GM23338 (cell line): ENCODE measurements around the gene EDARADD. TPM values are rescaled to one million over a fixed set of nuclear protein-coding genes. Genes with fewer than 3 reads are reported as not detected.

Experiments
- ATAC-seq: fragments of 200-7000 bp; cut with Tn5 transposase; 3 replicates; pipeline ENCODE4 v1.9.1; 2020
- DNase-seq: peaks from one replicate; pipeline ENCODE4 v3.0.0-alpha.2; 2015; ENCODE audit warnings: low spot score
- H2AFZ ChIP-seq: fragments of 200-600 bp; sonication (generic); 2 replicates; pipeline ENCODE4 v1.8.0; 2016; ENCODE audit warnings: antibody characterized with exemption, mild to moderate bottlenecking, moderate library complexity
- H3F3A ChIP-seq: fragments of 200-600 bp; sonication (generic); replicated peaks from 2 replicates; pipeline ENCODE4 v1.8.0; 2017; ENCODE audit warnings: antibody characterized with exemption, mixed run types, low read depth
- H3K27ac ChIP-seq: fragments of 200-600 bp; sonication (generic); 2 replicates; pipeline ENCODE4 v1.6.1; 2016; ENCODE audit warnings: low read depth
- H3K27me3 ChIP-seq: fragments of 200-600 bp; sonication (generic); 2 replicates; pipeline ENCODE4 v1.8.0; 2016; ENCODE audit warnings: mild to moderate bottlenecking, mixed run types, moderate library complexity; ENCODE audit not compliant: insufficient read depth
- H3K36me3 ChIP-seq: fragments of 200-600 bp; sonication (generic); 2 replicates; pipeline ENCODE4 v1.8.0; 2016; ENCODE audit warnings: mild to moderate bottlenecking; ENCODE audit not compliant: insufficient read depth
- H3K4me1 ChIP-seq: fragments of 200-600 bp; sonication (generic); 2 replicates; pipeline ENCODE4 v1.8.0; 2016; ENCODE audit warnings: mild to moderate bottlenecking, moderate library complexity; ENCODE audit not compliant: insufficient read depth
- H3K4me2 ChIP-seq: fragments of 200-600 bp; sonication (generic); 2 replicates; pipeline ENCODE4 v1.7.1; 2017; ENCODE audit warnings: mixed run types
- H3K4me3 ChIP-seq: fragments of 200-600 bp; sonication (generic); 2 replicates; pipeline ENCODE4 v1.6.1; 2016; ENCODE audit warnings: mixed run types
- H3K79me2 ChIP-seq: fragments of 200-600 bp; sonication (generic); replicated peaks from 2 replicates; pipeline ENCODE4 v1.8.0; 2017; ENCODE audit warnings: mild to moderate bottlenecking; ENCODE audit not compliant: insufficient read depth
- H3K9me2 ChIP-seq: fragments of 200-600 bp; sonication (generic); 2 replicates; pipeline ENCODE4 v1.8.0; 2017; ENCODE audit not compliant: insufficient read depth
- H4K20me1 ChIP-seq: fragments of 200-600 bp; sonication (generic); replicated peaks from 2 replicates; pipeline ENCODE4 v1.8.0; 2017; ENCODE audit warnings: mild to moderate bottlenecking; ENCODE audit not compliant: insufficient read depth
- H3K27ac Mint-ChIP-seq: 2 replicates; pipeline ENCODE4 v1.8.0; 2020; ENCODE audit warnings: inconsistent platforms, mild to moderate bottlenecking, moderate library complexity, mixed read lengths
- H3K27me3 Mint-ChIP-seq: 3 replicates; pipeline ENCODE4 v1.8.0; 2022; ENCODE audit warnings: low read depth, mild to moderate bottlenecking, moderate library complexity, mixed read lengths, inconsistent platforms; ENCODE audit not compliant: insufficient read depth, poor library complexity
- H3K36me3 Mint-ChIP-seq: 3 replicates; pipeline ENCODE4 v1.8.0; 2021; ENCODE audit warnings: low read depth, mild to moderate bottlenecking, inconsistent platforms, moderate library complexity, mixed read lengths
- H3K4me1 Mint-ChIP-seq: 3 replicates; pipeline ENCODE4 v1.8.0; 2020; ENCODE audit warnings: mild to moderate bottlenecking, inconsistent platforms, mixed read lengths
- H3K4me3 Mint-ChIP-seq: 3 replicates; pipeline ENCODE4 v1.8.0; 2021; ENCODE audit warnings: moderate library complexity, mild to moderate bottlenecking, inconsistent platforms, mixed read lengths
- H3K9me3 Mint-ChIP-seq: 3 replicates; pipeline ENCODE4 v1.8.0; 2020; ENCODE audit warnings: moderate library complexity, mild to moderate bottlenecking, inconsistent platforms, mixed read lengths
- CREB1 ChIP-seq: fragments of 250-450 bp; sonication (Bioruptor Pico); IDR thresholded peaks from 2 replicates; pipeline ENCODE4 v1.5.0; 2020; ENCODE audit warnings: low read depth, mild to moderate bottlenecking, moderate library complexity
- JUNB ChIP-seq: IDR thresholded peaks from one replicate; pipeline ENCODE4 v1.6.1; 2016; ENCODE audit warnings: antibody characterized with exemption; ENCODE audit not compliant: unreplicated experiment
- POLR2AphosphoS5 ChIP-seq: IDR thresholded peaks from 2 replicates; pipeline ENCODE4 v1.6.1; 2016; ENCODE audit warnings: antibody characterized with exemption, low read depth
- STAT1 ChIP-seq: IDR thresholded peaks from one replicate; pipeline ENCODE4 v1.6.1; 2016; ENCODE audit warnings: antibody characterized with exemption; ENCODE audit not compliant: unreplicated experiment
- ZNF114 ChIP-seq: fragments of 250-450 bp; sonication (Bioruptor Pico); IDR thresholded peaks from 2 replicates; pipeline ENCODE4 v1.5.0; 2020; ENCODE audit warnings: mild to moderate bottlenecking, moderate library complexity
- ZNF331 ChIP-seq: fragments of 250-450 bp; sonication (Bioruptor Pico); IDR thresholded peaks from 2 replicates; pipeline ENCODE4 v1.5.0; 2020; ENCODE audit warnings: low read depth, mild to moderate bottlenecking, moderate library complexity
- polyA plus RNA-seq: library from polyadenylated mRNA; unstranded; fragments of >200 nt; fragmentation: Nextera tagmentation; extraction: Ambion mirVana; gene quantifications from 2 replicates; pipeline ENCODE4 v1.2.1, GENCODE V29; 2016
- total RNA-seq: library from RNA; depleted of rRNA; stranded (reverse); fragments of >200 nt; shearing (Covaris generic); gene quantifications from 2 replicates; pipeline ENCODE4 v1.2.3, GENCODE V29; 2014
- TF ChIP-seq, protein P1 (sequence below): fragments of 250-450 bp; sonication (Bioruptor Pico); IDR thresholded peaks from 2 replicates; pipeline ENCODE4 v1.5.0; 2020; ENCODE audit warnings: mild to moderate bottlenecking, moderate library complexity
- TF ChIP-seq, protein P2 (sequence below): IDR thresholded peaks from one replicate; pipeline ENCODE4 v1.6.1; 2018; ENCODE audit warnings: antibody characterized with exemption; ENCODE audit not compliant: unreplicated experiment
- TF ChIP-seq, protein P3 (sequence below): IDR thresholded peaks from 2 replicates; pipeline ENCODE4 v1.6.1; 2016; ENCODE audit warnings: antibody characterized with exemption
- TF ChIP-seq, protein P4 (sequence below), 2 experiments: fragments of 200-600 bp in 1 of 2; sonication (generic) in 1 of 2; conservative IDR thresholded peaks; 2 replicates each; pipeline versions ENCODE4 v1.5.1 to v1.6.1; 2016 to 2017; ENCODE audit warnings: antibody characterized with exemption in 2 of 2, low read depth in 2 of 2, mild to moderate bottlenecking in 2 of 2, moderate library complexity in 1 of 2

EDARADD gene
- total and polyA plus RNA-seq, 2 experiments from 2014 or later, result 3.7 to 4.4 TPM

DNA sequence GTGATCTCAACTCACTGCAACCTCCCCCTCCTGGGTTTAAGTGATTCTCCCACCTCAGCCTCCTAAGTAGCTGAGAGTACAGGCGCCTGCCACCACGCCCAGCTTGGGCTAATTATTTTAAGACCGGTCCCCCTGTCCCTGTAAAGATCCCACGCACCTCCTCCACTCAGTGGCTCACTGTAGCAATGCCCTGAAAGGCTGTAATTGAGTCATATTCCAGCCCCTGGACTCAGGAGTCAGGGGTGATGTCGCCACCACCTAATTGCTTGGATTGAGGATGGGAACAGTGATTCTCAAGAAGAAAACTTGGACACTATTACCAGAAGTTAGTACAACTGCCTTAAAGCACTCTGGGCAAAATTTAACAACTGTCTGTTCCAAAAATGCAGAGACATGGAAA, 3.1 kb upstream of the EDARADD start (continued):
- TF ChIP-seq, protein P1, sequence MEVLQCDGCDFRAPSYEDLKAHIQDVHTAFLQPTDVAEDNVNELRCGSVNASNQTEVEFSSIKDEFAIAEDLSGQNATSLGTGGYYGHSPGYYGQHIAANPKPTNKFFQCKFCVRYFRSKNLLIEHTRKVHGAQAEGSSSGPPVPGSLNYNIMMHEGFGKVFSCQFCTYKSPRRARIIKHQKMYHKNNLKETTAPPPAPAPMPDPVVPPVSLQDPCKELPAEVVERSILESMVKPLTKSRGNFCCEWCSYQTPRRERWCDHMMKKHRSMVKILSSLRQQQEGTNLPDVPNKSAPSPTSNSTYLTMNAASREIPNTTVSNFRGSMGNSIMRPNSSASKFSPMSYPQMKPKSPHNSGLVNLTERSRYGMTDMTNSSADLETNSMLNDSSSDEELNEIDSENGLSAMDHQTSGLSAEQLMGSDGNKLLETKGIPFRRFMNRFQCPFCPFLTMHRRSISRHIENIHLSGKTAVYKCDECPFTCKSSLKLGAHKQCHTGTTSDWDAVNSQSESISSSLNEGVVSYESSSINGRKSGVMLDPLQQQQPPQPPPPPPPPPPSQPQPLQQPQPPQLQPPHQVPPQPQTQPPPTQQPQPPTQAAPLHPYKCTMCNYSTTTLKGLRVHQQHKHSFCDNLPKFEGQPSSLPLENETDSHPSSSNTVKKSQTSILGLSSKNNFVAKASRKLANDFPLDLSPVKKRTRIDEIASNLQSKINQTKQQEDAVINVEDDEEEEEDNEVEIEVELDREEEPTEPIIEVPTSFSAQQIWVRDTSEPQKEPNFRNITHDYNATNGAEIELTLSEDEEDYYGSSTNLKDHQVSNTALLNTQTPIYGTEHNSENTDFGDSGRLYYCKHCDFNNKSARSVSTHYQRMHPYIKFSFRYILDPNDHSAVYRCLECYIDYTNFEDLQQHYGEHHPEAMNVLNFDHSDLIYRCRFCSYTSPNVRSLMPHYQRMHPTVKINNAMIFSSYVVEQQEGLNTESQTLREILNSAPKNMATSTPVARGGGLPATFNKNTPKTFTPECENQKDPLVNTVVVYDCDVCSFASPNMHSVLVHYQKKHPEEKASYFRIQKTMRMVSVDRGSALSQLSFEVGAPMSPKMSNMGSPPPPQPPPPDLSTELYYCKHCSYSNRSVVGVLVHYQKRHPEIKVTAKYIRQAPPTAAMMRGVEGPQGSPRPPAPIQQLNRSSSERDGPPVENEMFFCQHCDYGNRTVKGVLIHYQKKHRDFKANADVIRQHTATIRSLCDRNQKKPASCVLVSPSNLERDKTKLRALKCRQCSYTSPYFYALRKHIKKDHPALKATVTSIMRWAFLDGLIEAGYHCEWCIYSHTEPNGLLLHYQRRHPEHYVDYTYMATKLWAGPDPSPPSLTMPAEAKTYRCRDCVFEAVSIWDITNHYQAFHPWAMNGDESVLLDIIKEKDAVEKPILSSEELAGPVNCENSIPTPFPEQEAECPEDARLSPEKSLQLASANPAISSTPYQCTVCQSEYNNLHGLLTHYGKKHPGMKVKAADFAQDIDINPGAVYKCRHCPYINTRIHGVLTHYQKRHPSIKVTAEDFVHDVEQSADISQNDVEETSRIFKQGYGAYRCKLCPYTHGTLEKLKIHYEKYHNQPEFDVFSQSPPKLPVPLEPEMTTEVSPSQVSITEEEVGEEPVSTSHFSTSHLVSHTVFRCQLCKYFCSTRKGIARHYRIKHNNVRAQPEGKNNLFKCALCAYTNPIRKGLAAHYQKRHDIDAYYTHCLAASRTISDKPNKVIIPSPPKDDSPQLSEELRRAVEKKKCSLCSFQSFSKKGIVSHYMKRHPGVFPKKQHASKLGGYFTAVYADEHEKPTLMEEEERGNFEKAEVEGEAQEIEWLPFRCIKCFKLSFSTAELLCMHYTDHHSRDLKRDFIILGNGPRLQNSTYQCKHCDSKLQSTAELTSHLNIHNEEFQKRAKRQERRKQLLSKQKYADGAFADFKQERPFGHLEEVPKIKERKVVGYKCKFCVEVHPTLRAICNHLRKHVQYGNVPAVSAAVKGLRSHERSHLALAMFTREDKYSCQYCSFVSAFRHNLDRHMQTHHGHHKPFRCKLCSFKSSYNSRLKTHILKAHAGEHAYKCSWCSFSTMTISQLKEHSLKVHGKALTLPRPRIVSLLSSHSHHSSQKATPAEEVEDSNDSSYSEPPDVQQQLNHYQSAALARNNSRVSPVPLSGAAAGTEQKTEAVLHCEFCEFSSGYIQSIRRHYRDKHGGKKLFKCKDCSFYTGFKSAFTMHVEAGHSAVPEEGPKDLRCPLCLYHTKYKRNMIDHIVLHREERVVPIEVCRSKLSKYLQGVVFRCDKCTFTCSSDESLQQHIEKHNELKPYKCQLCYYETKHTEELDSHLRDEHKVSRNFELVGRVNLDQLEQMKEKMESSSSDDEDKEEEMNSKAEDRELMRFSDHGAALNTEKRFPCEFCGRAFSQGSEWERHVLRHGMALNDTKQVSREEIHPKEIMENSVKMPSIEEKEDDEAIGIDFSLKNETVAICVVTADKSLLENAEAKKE, result no peak
- TF ChIP-seq CREB1 (CRISPR knock-in tag) (no peak), ZNF331 (CRISPR knock-in tag) (no peak)
- TF ChIP-seq, protein P2, sequence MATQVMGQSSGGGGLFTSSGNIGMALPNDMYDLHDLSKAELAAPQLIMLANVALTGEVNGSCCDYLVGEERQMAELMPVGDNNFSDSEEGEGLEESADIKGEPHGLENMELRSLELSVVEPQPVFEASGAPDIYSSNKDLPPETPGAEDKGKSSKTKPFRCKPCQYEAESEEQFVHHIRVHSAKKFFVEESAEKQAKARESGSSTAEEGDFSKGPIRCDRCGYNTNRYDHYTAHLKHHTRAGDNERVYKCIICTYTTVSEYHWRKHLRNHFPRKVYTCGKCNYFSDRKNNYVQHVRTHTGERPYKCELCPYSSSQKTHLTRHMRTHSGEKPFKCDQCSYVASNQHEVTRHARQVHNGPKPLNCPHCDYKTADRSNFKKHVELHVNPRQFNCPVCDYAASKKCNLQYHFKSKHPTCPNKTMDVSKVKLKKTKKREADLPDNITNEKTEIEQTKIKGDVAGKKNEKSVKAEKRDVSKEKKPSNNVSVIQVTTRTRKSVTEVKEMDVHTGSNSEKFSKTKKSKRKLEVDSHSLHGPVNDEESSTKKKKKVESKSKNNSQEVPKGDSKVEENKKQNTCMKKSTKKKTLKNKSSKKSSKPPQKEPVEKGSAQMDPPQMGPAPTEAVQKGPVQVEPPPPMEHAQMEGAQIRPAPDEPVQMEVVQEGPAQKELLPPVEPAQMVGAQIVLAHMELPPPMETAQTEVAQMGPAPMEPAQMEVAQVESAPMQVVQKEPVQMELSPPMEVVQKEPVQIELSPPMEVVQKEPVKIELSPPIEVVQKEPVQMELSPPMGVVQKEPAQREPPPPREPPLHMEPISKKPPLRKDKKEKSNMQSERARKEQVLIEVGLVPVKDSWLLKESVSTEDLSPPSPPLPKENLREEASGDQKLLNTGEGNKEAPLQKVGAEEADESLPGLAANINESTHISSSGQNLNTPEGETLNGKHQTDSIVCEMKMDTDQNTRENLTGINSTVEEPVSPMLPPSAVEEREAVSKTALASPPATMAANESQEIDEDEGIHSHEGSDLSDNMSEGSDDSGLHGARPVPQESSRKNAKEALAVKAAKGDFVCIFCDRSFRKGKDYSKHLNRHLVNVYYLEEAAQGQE, result no peak

DNA sequence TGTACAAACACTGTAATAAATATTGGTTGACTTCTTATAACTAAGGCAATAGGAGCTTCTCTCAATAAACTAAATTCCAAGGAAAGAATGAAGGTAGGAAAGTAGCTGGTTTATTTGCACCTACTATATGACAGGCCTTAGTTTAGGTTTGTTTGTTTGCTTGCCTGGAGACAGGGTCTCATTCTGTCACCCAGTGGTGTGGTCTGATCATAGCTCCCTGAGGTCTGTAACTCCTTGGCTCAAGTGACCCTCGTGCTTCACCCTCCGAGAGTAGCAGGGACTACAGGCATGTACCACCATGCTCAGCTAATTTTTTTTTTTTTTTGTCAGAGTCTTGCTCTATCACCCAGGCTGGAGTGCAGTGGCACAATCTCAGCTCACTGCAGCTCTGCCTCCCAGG, 1.9 kb upstream of the EDARADD start:
- H3K36me3 ChIP-seq, result no peaks in the 10 kb centered on the region
- no peaks in the 10 kb centered on the region for H3K9me3 Mint-ChIP-seq
- H3K27me3 Mint-ChIP-seq, result peaks cover 20% of the 10 kb centered on the region
- H3K9me2 ChIP-seq, result no peaks in the 10 kb centered on the region
- no peak overlapping the region for H3K27ac Mint-ChIP-seq
- H3K36me3 Mint-ChIP-seq, result no peaks in the 10 kb centered on the region
- no peak overlapping the region for H3K4me2 ChIP-seq
- no peaks in the 10 kb centered on the region; the same call in 1 of the 2 replicates for H3K79me2 ChIP-seq
- peaks cover 17% of the 10 kb centered on the region for H3K4me1 Mint-ChIP-seq
- H3K27ac ChIP-seq, result no peak overlapping the region
- peaks cover 5% of the 10 kb centered on the region; the same call in 1 of the 2 replicates for H3F3A ChIP-seq
- H3K4me3 ChIP-seq, result no peak overlapping the region
- peaks cover 6% of the 10 kb centered on the region for H3K4me1 ChIP-seq
- H4K20me1 ChIP-seq, result no peaks in the 10 kb centered on the region
- no peak overlapping the region for H2AFZ ChIP-seq
- H3K4me3 Mint-ChIP-seq, result no peak overlapping the region
- H3K27me3 ChIP-seq, result peaks cover 30% of the 10 kb centered on the region
- DNase-seq (no peak), ATAC-seq (no peak)
- TF ChIP-seq ZNF114 (CRISPR knock-in tag) (no peak), JUNB (no peak), STAT1 (no peak), POLR2AphosphoS5 (no peak), ZNF331 (CRISPR knock-in tag) (no peak)
- TF ChIP-seq, protein P3, sequence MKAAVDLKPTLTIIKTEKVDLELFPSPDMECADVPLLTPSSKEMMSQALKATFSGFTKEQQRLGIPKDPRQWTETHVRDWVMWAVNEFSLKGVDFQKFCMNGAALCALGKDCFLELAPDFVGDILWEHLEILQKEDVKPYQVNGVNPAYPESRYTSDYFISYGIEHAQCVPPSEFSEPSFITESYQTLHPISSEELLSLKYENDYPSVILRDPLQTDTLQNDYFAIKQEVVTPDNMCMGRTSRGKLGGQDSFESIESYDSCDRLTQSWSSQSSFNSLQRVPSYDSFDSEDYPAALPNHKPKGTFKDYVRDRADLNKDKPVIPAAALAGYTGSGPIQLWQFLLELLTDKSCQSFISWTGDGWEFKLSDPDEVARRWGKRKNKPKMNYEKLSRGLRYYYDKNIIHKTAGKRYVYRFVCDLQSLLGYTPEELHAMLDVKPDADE, result no peak
- TF ChIP-seq, protein P4, sequence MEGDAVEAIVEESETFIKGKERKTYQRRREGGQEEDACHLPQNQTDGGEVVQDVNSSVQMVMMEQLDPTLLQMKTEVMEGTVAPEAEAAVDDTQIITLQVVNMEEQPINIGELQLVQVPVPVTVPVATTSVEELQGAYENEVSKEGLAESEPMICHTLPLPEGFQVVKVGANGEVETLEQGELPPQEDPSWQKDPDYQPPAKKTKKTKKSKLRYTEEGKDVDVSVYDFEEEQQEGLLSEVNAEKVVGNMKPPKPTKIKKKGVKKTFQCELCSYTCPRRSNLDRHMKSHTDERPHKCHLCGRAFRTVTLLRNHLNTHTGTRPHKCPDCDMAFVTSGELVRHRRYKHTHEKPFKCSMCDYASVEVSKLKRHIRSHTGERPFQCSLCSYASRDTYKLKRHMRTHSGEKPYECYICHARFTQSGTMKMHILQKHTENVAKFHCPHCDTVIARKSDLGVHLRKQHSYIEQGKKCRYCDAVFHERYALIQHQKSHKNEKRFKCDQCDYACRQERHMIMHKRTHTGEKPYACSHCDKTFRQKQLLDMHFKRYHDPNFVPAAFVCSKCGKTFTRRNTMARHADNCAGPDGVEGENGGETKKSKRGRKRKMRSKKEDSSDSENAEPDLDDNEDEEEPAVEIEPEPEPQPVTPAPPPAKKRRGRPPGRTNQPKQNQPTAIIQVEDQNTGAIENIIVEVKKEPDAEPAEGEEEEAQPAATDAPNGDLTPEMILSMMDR (conservative IDR thresholded peaks at IDR 0.05; ENCODE audit: low read depth in 2 of 2), result no peak; a peak in 1 of 4 replicates
